Liver (tissue), 9 donors: Measurements from ENCODE around the gene C17orf58. TPM values are rescaled to one million over a fixed set of nuclear protein-coding genes. Genes with fewer than 3 reads are reported as not detected.
A peak's percentile ranks its signal among the peaks of the same experiment; 100 is the strongest.
"Not testable (repeated sequence)": the region's sequence is repeated elsewhere in the genome, so short reads cannot be mapped to it uniquely, and the experiment has no call there.

ENCODE experiments used
- DNase-seq: peaks from one replicate; pipeline ENCODE4 v3.0.0-alpha.2; 2017; ENCODE audit warnings: low spot score
- H3K27ac ChIP-seq, 2 donors: one replicate each; pipeline ENCODE4 v1.7.0; 2013; ENCODE audit warnings: inconsistent platforms in 2 of 2, low read length in 2 of 2, control low read depth in 1 of 2, low read depth in 1 of 2, mild to moderate bottlenecking in 1 of 2
- H3K27me3 ChIP-seq, 4 donors: one replicate each; pipeline versions ENCODE4 v1.6.1 to v1.7.0; 2013; ENCODE audit warnings: low read length in 3 of 4, inconsistent platforms in 1 of 4, mild to moderate bottlenecking in 1 of 4, moderate library complexity in 1 of 4; ENCODE audit not compliant: control insufficient read depth in 4 of 4, insufficient read depth in 4 of 4
- H3K36me3 ChIP-seq, 4 donors: one replicate each; pipeline versions ENCODE4 v1.6.1 to v1.7.0; 2013; ENCODE audit warnings: low read length in 3 of 4, mild to moderate bottlenecking in 3 of 4, low read depth in 1 of 4, moderate library complexity in 1 of 4; ENCODE audit not compliant: control insufficient read depth in 4 of 4, insufficient read depth in 3 of 4
- H3K4me1 ChIP-seq, 4 donors: one replicate each; pipeline versions ENCODE4 v1.6.1 to v1.7.0; 2013; ENCODE audit warnings: low read length in 3 of 4, mild to moderate bottlenecking in 3 of 4, moderate library complexity in 1 of 4; ENCODE audit not compliant: control insufficient read depth in 4 of 4, insufficient read depth in 4 of 4
- H3K4me3 ChIP-seq, 3 donors: one replicate each; pipeline versions ENCODE4 v1.6.1 to v1.7.0; 2013; ENCODE audit warnings: low read length in 3 of 3, control low read depth in 1 of 3, low read depth in 1 of 3, mild to moderate bottlenecking in 1 of 3
- H3K9ac ChIP-seq, 2 donors: one replicate each; pipeline ENCODE4 v1.7.0; 2013; ENCODE audit warnings: low read length in 2 of 2, mild to moderate bottlenecking in 2 of 2, moderate library complexity in 2 of 2, control low read depth in 1 of 2, low read depth in 1 of 2
- H3K9me3 ChIP-seq, 4 donors: one replicate each; pipeline versions ENCODE4 v1.6.1 to v1.7.0; 2013; ENCODE audit warnings: low read length in 3 of 4; ENCODE audit not compliant: control insufficient read depth in 4 of 4
- ATF3 ChIP-seq: IDR thresholded peaks from 2 replicates; pipeline ENCODE4 v1.6.1; 2016; ENCODE audit warnings: antibody characterized with exemption
- CTCF ChIP-seq: fragments of 150-350 bp; IDR thresholded peaks from 2 replicates; pipeline ENCODE4 v1.5.1; 2017; ENCODE audit warnings: improper control_type of control experiment, low read depth, low read length; ENCODE audit not compliant: missing input control
- GABPA ChIP-seq, 2 donors: IDR thresholded peaks in 1 of 2; conservative IDR thresholded peaks in 1 of 2; 2 replicates each; pipeline ENCODE4 v1.6.1; 2016; ENCODE audit warnings: antibody characterized with exemption in 2 of 2, mild to moderate bottlenecking in 1 of 2, moderate library complexity in 1 of 2
- JUND ChIP-seq, 2 donors: IDR thresholded peaks; 2 replicates each; pipeline ENCODE4 v1.6.1; 2016; ENCODE audit warnings: antibody characterized with exemption in 2 of 2
- NR2F2 ChIP-seq: IDR thresholded peaks from 2 replicates; pipeline ENCODE4 v1.6.1; 2016; ENCODE audit warnings: antibody characterized with exemption
- RAD21 ChIP-seq, 2 donors: IDR thresholded peaks; 2 replicates each; pipeline ENCODE4 v1.6.1; 2016; ENCODE audit warnings: antibody characterized with exemption in 2 of 2, mild to moderate bottlenecking in 2 of 2
- RXRA ChIP-seq, 2 donors: IDR thresholded peaks; 2 replicates each; pipeline ENCODE4 v1.6.1; 2017 to 2018; ENCODE audit warnings: antibody characterized with exemption in 2 of 2, mild to moderate bottlenecking in 1 of 2
- SP1 ChIP-seq: IDR thresholded peaks from 2 replicates; pipeline ENCODE4 v1.6.1; 2018; ENCODE audit warnings: antibody characterized with exemption, mild to moderate bottlenecking
- TAF1 ChIP-seq: conservative IDR thresholded peaks from 2 replicates; pipeline ENCODE4 v1.6.1; 2016; ENCODE audit warnings: antibody characterized with exemption, mild to moderate bottlenecking
- YY1 ChIP-seq: IDR thresholded peaks from 2 replicates; pipeline ENCODE4 v1.6.1; 2016; ENCODE audit warnings: antibody characterized with exemption, mild to moderate bottlenecking
- WGBS: extraction: QIAGEN DNeasy Blood & Tissue Kit; methylation state at CpG from one replicate; pipeline ENCODE4 v1.1.7; 2013; 5-methylcytosine and 5-hydroxymethylcytosine counted together
- polyA plus RNA-seq, 2 donors: library from polyadenylated mRNA; stranded (reverse) in 1 of 2; unstranded in 1 of 2; fragments of 200-250 nt in 1 of 2; fragments of >200 nt in 1 of 2; fragmentation: Nextera tagmentation in 1 of 2; extraction: Ambion mirVana in 1 of 2; gene quantifications; one replicate each; pipeline versions ENCODE4 v1.2.1 to v1.2.3, GENCODE V29; 2013 to 2015
- total RNA-seq, 2 donors: library from RNA; depleted of rRNA; stranded (reverse); fragments of >200 nt; gene quantifications; one replicate each; pipeline ENCODE4 v1.2.3, GENCODE V29; 2014
- donor health status: healthy.
- donor health status: healthy.
- donor health status: healthy.
- donor health status: healthy.
- donor health status: healthy.

C17orf58 gene
- total and polyA plus RNA-seq, 4 donors, result 6.4 to 13.4 (median 9.8) TPM

GRCh38 chr17:67970783-67971182 lies 25.5 kb downstream of the C17orf58 start:
- peaks cover 3 to 22% (median 12%) of the 10 kb centered on the region in 4 donors for H3K36me3 ChIP-seq
- no peak overlapping the region for H3K9ac ChIP-seq
- H3K27me3 ChIP-seq, result no peaks in the 10 kb centered on the region
- H3K27ac ChIP-seq, result no peak overlapping the region
- TF ChIP-seq SP1 (no peak), CTCF (no peak), NR2F2 (no peak), ATF3 (no peak), GABPA (IDR thresholded peaks at IDR 0.05 in 1 of 2, conservative IDR thresholded peaks at IDR 0.05 in 1 of 2) (no peak), TAF1 (no peak), JUND (IDR thresholded peaks at IDR 0.05) (no peak), RXRA (IDR thresholded peaks at IDR 0.05) (no peak), YY1 (no peak)
- no peak for DNase-seq
- H3K4me3 ChIP-seq, result no peak overlapping the region
- no peaks in the 10 kb centered on the region for H3K4me1 ChIP-seq
- WGBS, result 93% methylated on average over 7 of the region's 7 CpGs
- H3K9me3 ChIP-seq, result no peaks in the 10 kb centered on the region

GRCh38 chr17:67963145-67963572 lies 33.1 kb downstream of the C17orf58 start:
- peaks cover 9 to 32% (median 14%) of the 10 kb centered on the region in 4 donors for H3K36me3 ChIP-seq
- not testable (repeated sequence) for H3K4me3 ChIP-seq, H3K9me3 ChIP-seq, H3K27me3 ChIP-seq, H3K9ac ChIP-seq, H3K27ac ChIP-seq, H3K4me1 ChIP-seq
- DNase-seq, result peak; percentile 72
- peak; percentile 58 to 79 for TF ChIP-seq JUND (IDR thresholded peaks at IDR 0.05)
- TF ChIP-seq RAD21 (IDR thresholded peaks at IDR 0.05), result peak; percentile 74 to 79
- peak; percentile 61 for TF ChIP-seq CTCF
- WGBS, result 0% methylated on average over 1 of the region's 1 CpG

- WGBS, result 83% methylated on average over 2 of the region's 2 CpGs
- H3K36me3 ChIP-seq, result peaks cover 9 to 33% (median 17%) of the 10 kb centered on the region in 4 donors
Observed at GRCh38 chr17:67962156-67962555, 34.1 kb downstream of the C17orf58 start.

GRCh38 chr17:67960276-67960675 lies 36.0 kb downstream of the C17orf58 start:
- peaks cover 6 to 23% (median 14%) of the 10 kb centered on the region in 4 donors for H3K36me3 ChIP-seq
- H3K27ac ChIP-seq, H3K27me3 ChIP-seq, H3K9me3 ChIP-seq, DNase-seq, H3K4me3 ChIP-seq, H3K4me1 ChIP-seq, H3K9ac ChIP-seq: not testable (repeated sequence)
- 81% methylated on average over 3 of the region's 3 CpGs for WGBS

More at GRCh38 chr17:67962156-67962555, 34.1 kb downstream of the C17orf58 start:
- H3K27ac ChIP-seq, DNase-seq, H3K27me3 ChIP-seq, H3K4me1 ChIP-seq, H3K9me3 ChIP-seq, H3K9ac ChIP-seq, H3K4me3 ChIP-seq: not testable (repeated sequence)
